HepG2 (cell line): Measurements from ENCODE around the gene PCBP4. TPM values are rescaled to one million over a fixed set of nuclear protein-coding genes. Genes with fewer than 3 reads are reported as not detected.
A peak's percentile ranks its signal among the peaks of the same experiment; 100 is the strongest.

Experiments
- FOXC1 ChIP-seq: sonication (generic); formaldehyde crosslinking; IDR thresholded peaks from 2 replicates; pipeline ENCODE4 v1.8.0; 2022; ENCODE audit warnings: mild to moderate bottlenecking, missing genetic modification reagents, borderline replicate concordance
- FOXO1 ChIP-seq: sonication (generic); formaldehyde crosslinking; IDR thresholded peaks from 2 replicates; pipeline ENCODE4 v1.4.0; 2020; ENCODE audit warnings: missing genetic modification reagents
- GFI1 ChIP-seq: sonication (generic); formaldehyde crosslinking; IDR thresholded peaks from 2 replicates; pipeline ENCODE4 v1.5.0; 2020; ENCODE audit warnings: missing genetic modification reagents, mild to moderate bottlenecking, borderline replicate concordance
- HMGA1 ChIP-seq: sonication (generic); formaldehyde crosslinking; conservative IDR thresholded peaks from 2 replicates; pipeline ENCODE4 v1.4.0; 2020; ENCODE audit warnings: missing genetic modification reagents
- KAT2B ChIP-seq: fragments of 150-350 bp; IDR thresholded peaks from 2 replicates; pipeline ENCODE4 v1.6.1; 2014; ENCODE audit warnings: low read depth, low read length, borderline replicate concordance
- KAT8 ChIP-seq: IDR thresholded peaks from 2 replicates; pipeline ENCODE4 v1.6.1; 2016; ENCODE audit warnings: missing genetic modification reagents, missing compliant biosample characterization
- KDM3A ChIP-seq: IDR thresholded peaks from 2 replicates; pipeline ENCODE4 v1.6.1; 2018; ENCODE audit warnings: low read depth, missing compliant biosample characterization
- KLF6 ChIP-seq: IDR thresholded peaks from 2 replicates; pipeline ENCODE4 v1.8.0; 2016; ENCODE audit warnings: missing biosample characterization, missing genetic modification reagents
- NFKB2 ChIP-seq: sonication (generic); formaldehyde crosslinking; IDR thresholded peaks from 2 replicates; pipeline ENCODE4 v1.4.0; 2020; ENCODE audit warnings: missing genetic modification reagents, borderline replicate concordance
- REXO4 ChIP-seq: sonication (generic); formaldehyde crosslinking; IDR thresholded peaks from 2 replicates; pipeline ENCODE4 v1.8.0; 2022; ENCODE audit warnings: missing genetic modification reagents, mild to moderate bottlenecking, borderline replicate concordance
- SETDB1 ChIP-seq: sonication (generic); formaldehyde crosslinking; IDR thresholded peaks from 2 replicates; pipeline ENCODE4 v1.5.1; 2020; ENCODE audit warnings: missing genetic modification reagents, mild to moderate bottlenecking, borderline replicate concordance
- SNAI1 ChIP-seq: sonication (generic); formaldehyde crosslinking; IDR thresholded peaks from 2 replicates; pipeline ENCODE4 v1.5.0; 2020; ENCODE audit warnings: mild to moderate bottlenecking, missing genetic modification reagents, borderline replicate concordance
- TEAD3 ChIP-seq: optimal IDR thresholded peaks from 2 replicates; pipeline ENCODE3; 2016; ENCODE audit warnings: borderline replicate concordance
- ZBTB1 ChIP-seq: sonication (generic); formaldehyde crosslinking; IDR thresholded peaks from 2 replicates; pipeline ENCODE4 v1.4.0; 2020; ENCODE audit warnings: missing genetic modification reagents, borderline replicate concordance
- ZMYM2 ChIP-seq: sonication (generic); formaldehyde crosslinking; IDR thresholded peaks from 2 replicates; pipeline ENCODE4 v1.8.0; 2022; ENCODE audit warnings: mild to moderate bottlenecking, missing genetic modification reagents
- ZMYM3 ChIP-seq: sonication (generic); formaldehyde crosslinking; IDR thresholded peaks from 2 replicates; pipeline ENCODE4 v1.5.1; 2020; ENCODE audit warnings: mild to moderate bottlenecking, missing genetic modification reagents
- ZMYM4 ChIP-seq: sonication (generic); formaldehyde crosslinking; IDR thresholded peaks from 2 replicates; pipeline ENCODE4 v1.8.1; 2023; ENCODE audit warnings: mild to moderate bottlenecking, missing genetic modification reagents
- ZNF24 ChIP-seq: fragments of 450-650 bp; IDR thresholded peaks from 2 replicates; pipeline ENCODE4 v1.6.1; 2017; ENCODE audit warnings: antibody characterized with exemption, mild to moderate bottlenecking
- ZNF33B ChIP-seq: sonication (generic); formaldehyde crosslinking; IDR thresholded peaks from 2 replicates; pipeline ENCODE4 v1.5.1; 2020; ENCODE audit warnings: mild to moderate bottlenecking, missing genetic modification reagents
- ZNF550 ChIP-seq: sonication (generic); formaldehyde crosslinking; IDR thresholded peaks from 2 replicates; pipeline ENCODE4 v1.4.0; 2020; ENCODE audit warnings: mild to moderate bottlenecking, missing genetic modification reagents, borderline replicate concordance
- ZNF614 ChIP-seq: IDR thresholded peaks from 2 replicates; pipeline ENCODE4 v1.6.1; 2018; ENCODE audit warnings: missing biosample characterization, missing genetic modification reagents, inconsistent platforms, borderline replicate concordance
- ZNF720 ChIP-seq: sonication (generic); formaldehyde crosslinking; IDR thresholded peaks from 2 replicates; pipeline ENCODE4 v1.4.0; 2020; ENCODE audit warnings: missing genetic modification reagents
- ZNF839 ChIP-seq: sonication (generic); formaldehyde crosslinking; IDR thresholded peaks from 2 replicates; pipeline ENCODE4 v1.4.0; 2020; ENCODE audit warnings: missing genetic modification reagents, mild to moderate bottlenecking, borderline replicate concordance
- ZNF841 ChIP-seq: sonication (generic); formaldehyde crosslinking; IDR thresholded peaks from 2 replicates; pipeline ENCODE4 v1.8.1; 2023; ENCODE audit warnings: missing genetic modification reagents, borderline replicate concordance
- polyA plus RNA-seq, 8 experiments: library from polyadenylated mRNA; depleted of rRNA in 3 of 8; stranded (reverse) in 7 of 8; unstranded in 1 of 8; fragments of >200 nt; fragmentation: Illumina TruSeq in 4 of 8; extraction: Trizol in 4 of 8; gene quantifications; 2 replicates each; pipeline versions ENCODE4 v1.2.1 to v1.2.3, GENCODE V29; 2011 to 2016; ENCODE audit warnings: low read depth in 4 of 8, missing spikeins in 1 of 8, mixed read lengths in 1 of 8; ENCODE audit not compliant: insufficient read depth in 1 of 8
- total RNA-seq, 5 experiments: library from RNA; depleted of rRNA; stranded (reverse); fragments of >200 nt; fragmentation: Illumina TruSeq; extraction: Trizol; gene quantifications; 2 replicates each; pipeline ENCODE4 v1.2.3, GENCODE V29; 2016; ENCODE audit warnings: low read depth in 1 of 5
- TF ChIP-seq, protein P1 (sequence below): sonication (generic); formaldehyde crosslinking; IDR thresholded peaks from 2 replicates; pipeline ENCODE4 v1.4.0; 2020; ENCODE audit warnings: missing genetic modification reagents
- TF ChIP-seq, protein P2 (sequence below): sonication (generic); formaldehyde crosslinking; IDR thresholded peaks from 2 replicates; pipeline ENCODE4 v1.5.0; 2020; ENCODE audit warnings: missing genetic modification reagents

The PCBP4 gene
- total and polyA plus RNA-seq, 2 of the 13 experiments (the other 11 are each of a cell fraction or from before 2014, with no cell fraction given): 36.8 to 51.3 TPM

DNA sequence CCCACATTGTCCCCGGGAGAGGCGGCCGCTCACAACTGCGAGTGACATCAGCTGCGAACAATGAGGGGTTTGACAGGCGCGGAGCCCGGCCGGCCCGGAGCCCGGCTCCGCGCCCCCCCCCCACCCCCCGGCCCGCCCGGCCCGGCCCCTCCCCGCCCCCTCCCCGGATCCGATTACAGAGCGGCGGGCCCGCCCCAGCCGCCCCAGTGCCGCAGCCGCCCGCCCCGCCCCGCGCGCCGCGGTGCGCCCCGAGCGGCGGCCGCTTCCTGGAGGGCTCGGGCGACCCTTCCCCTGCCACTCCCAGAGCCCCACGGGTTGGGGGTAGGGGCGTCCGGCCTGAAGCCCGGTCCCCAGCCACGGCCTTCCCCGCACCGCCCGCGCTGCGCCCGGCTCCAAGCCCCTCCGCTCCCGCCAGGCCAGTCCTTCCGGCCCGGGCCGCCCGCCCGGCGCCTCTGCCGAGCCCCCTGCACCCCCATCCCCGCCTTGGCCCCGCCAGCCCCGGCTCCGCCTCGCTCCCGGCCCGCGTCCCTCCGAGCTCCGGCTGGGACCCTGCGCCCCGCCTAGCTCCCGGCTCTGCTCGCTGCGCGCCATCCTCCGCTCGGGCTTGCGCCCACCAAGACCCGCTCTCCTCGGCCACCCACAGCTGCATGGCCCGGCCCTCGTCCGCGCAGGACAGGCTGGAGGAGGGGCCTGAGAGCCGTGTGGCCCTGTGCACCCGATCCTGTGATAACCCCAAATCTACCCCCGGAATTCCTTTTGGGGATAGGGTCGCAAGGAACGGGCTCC lies at the start of gene PCBP4 (continued):
- no peak for TF ChIP-seq ZMYM2 (CRISPR knock-in tag)
- TF ChIP-seq, protein P1, sequence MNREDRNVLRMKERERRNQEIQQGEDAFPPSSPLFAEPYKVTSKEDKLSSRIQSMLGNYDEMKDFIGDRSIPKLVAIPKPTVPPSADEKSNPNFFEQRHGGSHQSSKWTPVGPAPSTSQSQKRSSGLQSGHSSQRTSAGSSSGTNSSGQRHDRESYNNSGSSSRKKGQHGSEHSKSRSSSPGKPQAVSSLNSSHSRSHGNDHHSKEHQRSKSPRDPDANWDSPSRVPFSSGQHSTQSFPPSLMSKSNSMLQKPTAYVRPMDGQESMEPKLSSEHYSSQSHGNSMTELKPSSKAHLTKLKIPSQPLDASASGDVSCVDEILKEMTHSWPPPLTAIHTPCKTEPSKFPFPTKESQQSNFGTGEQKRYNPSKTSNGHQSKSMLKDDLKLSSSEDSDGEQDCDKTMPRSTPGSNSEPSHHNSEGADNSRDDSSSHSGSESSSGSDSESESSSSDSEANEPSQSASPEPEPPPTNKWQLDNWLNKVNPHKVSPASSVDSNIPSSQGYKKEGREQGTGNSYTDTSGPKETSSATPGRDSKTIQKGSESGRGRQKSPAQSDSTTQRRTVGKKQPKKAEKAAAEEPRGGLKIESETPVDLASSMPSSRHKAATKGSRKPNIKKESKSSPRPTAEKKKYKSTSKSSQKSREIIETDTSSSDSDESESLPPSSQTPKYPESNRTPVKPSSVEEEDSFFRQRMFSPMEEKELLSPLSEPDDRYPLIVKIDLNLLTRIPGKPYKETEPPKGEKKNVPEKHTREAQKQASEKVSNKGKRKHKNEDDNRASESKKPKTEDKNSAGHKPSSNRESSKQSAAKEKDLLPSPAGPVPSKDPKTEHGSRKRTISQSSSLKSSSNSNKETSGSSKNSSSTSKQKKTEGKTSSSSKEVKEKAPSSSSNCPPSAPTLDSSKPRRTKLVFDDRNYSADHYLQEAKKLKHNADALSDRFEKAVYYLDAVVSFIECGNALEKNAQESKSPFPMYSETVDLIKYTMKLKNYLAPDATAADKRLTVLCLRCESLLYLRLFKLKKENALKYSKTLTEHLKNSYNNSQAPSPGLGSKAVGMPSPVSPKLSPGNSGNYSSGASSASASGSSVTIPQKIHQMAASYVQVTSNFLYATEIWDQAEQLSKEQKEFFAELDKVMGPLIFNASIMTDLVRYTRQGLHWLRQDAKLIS (CRISPR knock-in tag): no peak; the same call in 1 of the 2 replicates
- TF ChIP-seq ZNF24: no peak
- TF ChIP-seq ZNF33B (CRISPR knock-in tag): no peak
- TF ChIP-seq ZNF614 (CRISPR knock-in tag): no peak
- no peak for TF ChIP-seq ZNF839 (CRISPR knock-in tag)
- peak; percentile 5 for TF ChIP-seq TEAD3 (CRISPR knock-in tag)
- no peak for TF ChIP-seq FOXO1 (CRISPR knock-in tag)
- no peak for TF ChIP-seq SETDB1 (CRISPR knock-in tag)
- TF ChIP-seq FOXC1 (CRISPR knock-in tag): no peak
- no peak for TF ChIP-seq ZNF550 (CRISPR knock-in tag)
- TF ChIP-seq KAT8 (CRISPR knock-in tag): no peak
- TF ChIP-seq ZMYM3 (CRISPR knock-in tag): no peak
- TF ChIP-seq ZNF720: no peak
- no peak for TF ChIP-seq KLF6
- TF ChIP-seq REXO4: no peak
- TF ChIP-seq ZNF841 (CRISPR knock-in tag): no peak
- no peak for TF ChIP-seq KAT2B
- no peak for TF ChIP-seq ZBTB1 (CRISPR knock-in tag)
- no peak for TF ChIP-seq GFI1 (CRISPR knock-in tag)
- no peak for TF ChIP-seq KDM3A (CRISPR knock-in tag)
- TF ChIP-seq NFKB2 (CRISPR knock-in tag): 0 out of 2 replicates have a peak, but pooled peaks have one; percentile 51
- TF ChIP-seq, protein P2, sequence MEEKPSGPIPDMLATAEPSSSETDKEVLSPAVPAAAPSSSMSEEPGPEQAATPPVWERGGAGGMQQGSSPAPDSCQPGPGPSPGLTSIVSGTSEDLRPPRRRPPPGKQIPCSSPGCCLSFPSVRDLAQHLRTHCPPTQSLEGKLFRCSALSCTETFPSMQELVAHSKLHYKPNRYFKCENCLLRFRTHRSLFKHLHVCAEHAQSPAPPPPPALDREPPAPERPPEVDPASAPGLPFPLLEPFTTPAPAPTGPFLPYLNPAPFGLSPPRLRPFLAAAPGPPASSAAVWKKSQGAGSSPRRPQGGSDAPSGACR (CRISPR knock-in tag): no peak
- no peak for TF ChIP-seq ZMYM4 (CRISPR knock-in tag)
- no peak for TF ChIP-seq HMGA1 (CRISPR knock-in tag)
- TF ChIP-seq SNAI1: no peak
